ENCODE results near the gene TMEM108.

TMEM108 gene

GRCh38 chr3:133053532-133053931 lies 15.3 kb downstream of the TMEM108 start:
- in situ Hi-C loops (cut with HindIII; ENCODE audit: low sequenced_read_pairs) = no loop called here

GRCh38 chr3:133054586-133054985 lies 16.4 kb downstream of the TMEM108 start:
- in situ Hi-C loops (cut with HindIII; ENCODE audit: low sequenced_read_pairs) = no loop called here

GRCh38 chr3:133055339-133055738 lies 17.1 kb downstream of the TMEM108 start:
- in situ Hi-C loops (cut with HindIII; ENCODE audit: low sequenced_read_pairs) = no loop called here

- in situ Hi-C loops (cut with HindIII; ENCODE audit: low sequenced_read_pairs) = no loop called here
Observed at GRCh38 chr3:133058243-133058642, 20.1 kb downstream of the TMEM108 start.

GRCh38 chr3:133058831-133059230 lies 20.6 kb downstream of the TMEM108 start:
- in situ Hi-C loops (cut with HindIII; ENCODE audit: low sequenced_read_pairs) = no loop called here

- in situ Hi-C loops (cut with HindIII; ENCODE audit: low sequenced_read_pairs) = no loop called here
Observed at GRCh38 chr3:133065193-133065961, 27.2 kb downstream of the TMEM108 start.

GRCh38 chr3:133066026-133066425 lies 27.8 kb downstream of the TMEM108 start:
- in situ Hi-C loops (cut with HindIII; ENCODE audit: low sequenced_read_pairs) = no loop called here

- in situ Hi-C loops (cut with HindIII; ENCODE audit: low sequenced_read_pairs) = no loop called here
Observed at GRCh38 chr3:133069556-133070286, 31.5 kb downstream of the TMEM108 start.

GRCh38 chr3:133074977-133075376 lies 36.8 kb downstream of the TMEM108 start:
- in situ Hi-C loops (cut with HindIII; ENCODE audit: low sequenced_read_pairs) = no loop called here

GRCh38 chr3:133077688-133078087 lies 39.5 kb downstream of the TMEM108 start:
- in situ Hi-C loops (cut with HindIII; ENCODE audit: low sequenced_read_pairs) = no loop called here

- in situ Hi-C loops (cut with HindIII; ENCODE audit: low sequenced_read_pairs) = no loop called here
Observed at GRCh38 chr3:133079621-133080020, 41.4 kb downstream of the TMEM108 start.

- in situ Hi-C loops (cut with HindIII; ENCODE audit: low sequenced_read_pairs) = no loop called here
Observed at GRCh38 chr3:133081016-133081415, 42.8 kb downstream of the TMEM108 start.

GRCh38 chr3:133083395-133083794 lies 45.2 kb downstream of the TMEM108 start:
- in situ Hi-C loops (cut with HindIII; ENCODE audit: low sequenced_read_pairs) = no loop called here

- in situ Hi-C loops (cut with HindIII; ENCODE audit: low sequenced_read_pairs) = no loop called here
Observed at GRCh38 chr3:133089906-133090485, 51.8 kb downstream of the TMEM108 start.

GRCh38 chr3:133092681-133093080 lies 54.5 kb downstream of the TMEM108 start:
- in situ Hi-C loops (cut with HindIII; ENCODE audit: low sequenced_read_pairs) = no loop called here

GRCh38 chr3:133093366-133093765 lies 55.2 kb downstream of the TMEM108 start:
- in situ Hi-C loops (cut with HindIII; ENCODE audit: low sequenced_read_pairs) = no loop called here

GRCh38 chr3:133096900-133097613 lies 58.9 kb downstream of the TMEM108 start:
- in situ Hi-C loops (cut with HindIII; ENCODE audit: low sequenced_read_pairs) = no loop called here

GRCh38 chr3:133103706-133104105 lies 65.5 kb downstream of the TMEM108 start:
- in situ Hi-C loops (cut with HindIII; ENCODE audit: low sequenced_read_pairs) = no loop called here

- in situ Hi-C loops (cut with HindIII; ENCODE audit: low sequenced_read_pairs) = no loop called here
Observed at GRCh38 chr3:133106169-133106568, 68.0 kb downstream of the TMEM108 start.

GRCh38 chr3:133112666-133113065 lies 74.5 kb downstream of the TMEM108 start:
- in situ Hi-C loops (cut with HindIII; ENCODE audit: low sequenced_read_pairs) = no loop called here

GRCh38 chr3:133113526-133113925 lies 75.3 kb downstream of the TMEM108 start:
- in situ Hi-C loops (cut with HindIII; ENCODE audit: low sequenced_read_pairs) = no loop called here

All from DLD1 (cell line).